GM04503 (cell line): ENCODE results near the gene FEZF1.

ENCODE experiments used
- DNase-seq: peaks from one replicate; pipeline ENCODE4 v3.0.0-alpha.2; 2012; ENCODE audit warnings: low read depth

The FEZF1 gene

GRCh38 chr7:122304319-122304975 is at the start of gene FEZF1:
FEZF1 (minus strand) TSS chr7:122304750; CDS start chr7:122304437, 313 bp downstream.
- no peak for DNase-seq

DNA sequence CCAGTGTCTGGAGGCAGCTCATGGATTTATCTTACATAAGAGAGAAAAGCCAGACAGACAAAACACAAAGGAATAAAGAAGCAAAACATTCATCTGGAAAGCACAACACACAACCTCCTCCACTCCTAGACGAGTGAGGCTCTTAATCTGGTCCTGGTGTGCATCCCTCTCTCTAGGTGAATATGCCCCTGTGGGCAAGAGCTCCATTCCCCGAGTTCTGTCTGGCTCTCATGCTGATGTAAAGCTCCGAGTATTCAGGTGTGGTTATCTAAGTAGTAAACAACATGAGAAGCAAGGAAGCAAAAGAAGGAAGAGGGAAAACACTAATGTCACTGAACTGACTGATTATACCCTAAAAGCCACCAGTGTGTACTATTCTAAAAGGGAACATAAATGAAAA is 47.9 kb upstream of the FEZF1 start:
- DNase-seq: no peak

DNA sequence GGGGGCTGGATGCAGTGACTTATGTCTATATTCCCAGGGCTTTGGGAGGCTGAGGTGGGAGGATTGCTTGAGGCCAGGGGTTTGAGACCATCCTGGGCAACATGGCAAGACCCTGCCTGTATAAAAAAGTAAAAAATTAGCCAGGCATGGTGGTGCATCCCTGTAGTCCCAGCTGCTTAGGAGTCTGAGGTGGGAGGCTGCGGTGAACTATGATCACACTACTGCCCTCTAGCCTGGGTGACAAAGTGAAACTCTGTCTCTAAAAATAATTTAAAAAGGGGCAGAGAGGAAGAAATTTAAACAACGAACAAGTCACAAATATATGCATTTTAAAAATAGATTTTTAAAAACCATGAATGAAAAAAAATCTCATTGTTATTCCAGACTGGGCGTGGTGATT is 46.2 kb upstream of the FEZF1 start:
- DNase-seq: no peak

DNA sequence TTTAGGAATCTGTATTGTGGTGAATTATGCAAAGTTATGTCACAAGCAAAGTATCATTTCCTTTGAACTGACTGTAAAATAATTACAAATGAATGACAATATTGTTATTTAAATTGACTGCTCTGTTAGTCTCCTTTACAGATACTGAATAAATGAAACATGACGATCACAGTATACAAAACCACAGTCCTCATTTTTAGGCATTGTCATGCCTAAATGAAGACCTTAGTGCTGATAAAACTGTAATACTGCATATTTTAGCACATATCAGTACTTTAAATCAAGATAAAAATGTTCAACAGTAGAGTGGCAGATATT is 39.7 kb upstream of the FEZF1 start:
- DNase-seq: no peak

DNA sequence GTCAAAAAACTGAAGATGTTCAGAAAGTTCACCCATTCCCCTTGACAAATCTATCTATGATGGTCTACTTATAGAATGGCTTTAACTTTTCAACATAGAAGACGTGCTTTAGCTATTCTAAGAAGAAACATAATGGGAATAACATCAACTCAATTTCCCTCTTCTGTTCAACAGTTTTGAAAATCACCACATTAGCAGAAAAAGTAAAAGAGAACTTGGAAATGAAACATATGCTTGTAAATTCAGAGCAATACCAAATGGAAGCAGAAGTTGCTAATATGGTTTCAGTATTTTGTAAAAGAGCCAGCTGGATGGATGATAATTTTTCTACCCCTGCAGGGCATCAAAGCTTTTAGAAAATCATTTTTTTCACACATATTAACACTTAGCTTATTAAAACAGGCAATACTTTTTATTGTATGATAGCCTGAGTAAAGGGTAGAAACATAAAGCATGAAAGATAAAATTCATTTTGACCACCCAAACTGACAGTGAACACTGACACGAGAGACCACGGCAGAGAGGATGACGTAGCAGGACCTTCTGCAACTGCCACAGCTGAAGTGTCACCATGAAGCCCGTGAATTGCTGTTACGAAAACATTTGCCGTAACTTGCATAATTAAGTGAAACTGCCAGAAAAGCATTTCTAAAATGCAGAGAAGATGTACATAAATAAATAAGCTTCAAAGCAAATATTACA is 39.2 kb upstream of the FEZF1 start:
- DNase-seq: no peak

GRCh38 chr7:122340427-122340826 is 35.9 kb upstream of the FEZF1 start:
- DNase-seq: no peak

DNA sequence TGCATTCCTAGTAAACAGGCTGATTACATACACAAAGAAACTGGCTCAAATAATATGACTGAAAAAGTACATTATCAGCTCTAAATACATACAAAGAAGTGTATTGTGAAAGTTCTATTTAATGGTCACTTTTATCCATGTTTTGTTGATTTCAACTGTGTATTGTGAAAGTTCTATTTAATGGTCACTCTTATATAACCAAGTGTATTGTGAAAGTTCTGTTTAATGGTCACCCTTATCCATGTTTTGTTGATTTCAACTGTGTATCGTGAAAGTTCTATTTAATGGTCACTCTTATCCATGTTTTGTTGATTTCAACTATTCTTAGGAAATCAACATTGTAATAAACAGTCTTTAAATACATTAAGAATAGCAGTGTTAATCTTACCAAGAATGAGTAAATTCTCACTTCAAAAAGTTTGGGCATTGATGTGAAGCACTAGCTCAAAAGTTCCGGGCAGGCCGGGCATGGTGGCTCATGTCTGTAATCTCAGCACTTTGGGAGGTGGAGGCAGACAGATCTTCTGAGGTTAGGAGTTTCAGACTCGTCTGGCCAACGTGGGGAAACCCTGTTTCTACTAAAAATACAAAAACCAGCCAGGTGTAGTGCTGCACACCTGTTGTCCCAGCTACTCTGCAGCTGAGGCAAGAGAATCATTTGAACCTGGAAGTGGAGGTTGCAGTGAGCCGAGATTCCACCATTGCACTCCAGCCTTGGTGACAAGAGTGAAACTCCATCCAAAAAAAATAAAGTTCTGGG is 34.8 kb upstream of the FEZF1 start:
- no peak for DNase-seq

DNA sequence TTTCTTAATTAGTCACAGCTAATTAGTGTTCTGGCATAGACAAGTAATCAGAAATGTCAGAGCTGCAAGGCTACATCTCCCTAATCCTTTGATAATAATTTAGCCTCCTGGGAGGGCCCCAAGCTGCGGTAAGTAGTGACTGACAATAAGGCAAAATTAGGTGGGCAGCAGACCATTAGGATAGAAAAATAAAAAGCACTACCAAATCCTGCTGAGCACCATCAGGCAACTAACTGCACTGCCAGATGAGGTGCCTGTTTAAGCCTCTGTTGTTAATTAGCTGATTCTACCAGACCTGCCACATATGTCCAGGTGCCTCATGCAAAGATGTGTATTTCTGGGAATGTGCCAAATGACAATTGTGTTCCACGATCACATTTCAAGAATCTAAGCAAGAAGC is 32.5 kb upstream of the FEZF1 start:
- DNase-seq: no peak

- DNase-seq: no peak
Measured at GRCh38 chr7:122329145-122329802, 24.7 kb upstream of the FEZF1 start.

- DNase-seq: no peak
Measured at GRCh38 chr7:122327969-122328368, 23.4 kb upstream of the FEZF1 start.

- DNase-seq: no peak
Measured at GRCh38 chr7:122316467-122317388, 12.2 kb upstream of the FEZF1 start.

GRCh38 chr7:122315507-122316466 is 11.2 kb upstream of the FEZF1 start:
- no peak for DNase-seq

- DNase-seq: no peak
Measured at GRCh38 chr7:122314284-122314683, 9.7 kb upstream of the FEZF1 start.

- DNase-seq: no peak
Measured at GRCh38 chr7:122312789-122313188, 8.2 kb upstream of the FEZF1 start.

- DNase-seq: no peak
Measured at GRCh38 chr7:122311734-122312450, 7.3 kb upstream of the FEZF1 start.

GRCh38 chr7:122311050-122311700 is 6.6 kb upstream of the FEZF1 start:
- DNase-seq: no peak

- no peak for DNase-seq
Measured at GRCh38 chr7:122310119-122311021, 5.8 kb upstream of the FEZF1 start.

DNA sequence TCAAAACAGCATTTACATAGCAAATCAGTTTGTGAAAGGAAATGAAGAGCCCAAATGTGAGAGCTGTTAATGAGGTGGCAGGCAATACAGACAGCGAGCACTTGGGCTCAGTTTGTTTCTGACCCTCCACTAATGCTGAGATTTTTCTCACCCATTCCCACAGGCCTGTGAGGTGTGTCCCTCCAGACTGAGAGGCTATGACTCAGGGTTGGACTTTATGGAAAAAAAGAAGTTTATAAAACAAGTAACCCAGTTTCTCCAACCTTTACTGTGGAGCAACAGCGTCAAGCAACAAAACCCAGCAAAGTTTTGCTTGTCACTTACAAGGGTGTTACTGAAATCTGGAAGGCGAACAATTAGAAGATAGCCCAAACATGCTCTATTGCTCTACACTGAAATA is 4.9 kb upstream of the FEZF1 start:
- no peak for DNase-seq
